GM12892 (cell line): ENCODE measurements around the gene SLC24A5.

Experiments used
- POLR2A ChIP-seq: IDR thresholded peaks from 2 replicates; pipeline ENCODE4 v1.6.1; 2011; ENCODE audit warnings: low read depth, low read length, control low read depth
- POLR2AphosphoS5 ChIP-seq: IDR thresholded peaks from 2 replicates; pipeline ENCODE4 v1.6.1; 2011; ENCODE audit warnings: low read depth, low read length, control low read depth

- no peak for TF ChIP-seq POLR2AphosphoS5
- no peak for TF ChIP-seq POLR2A
Measured at GRCh38 chr15:48149858-48150257, 29.1 kb downstream of the SLC24A5 start.
